Liver (tissue), 3 donors: ENCODE data around the gene PPM1G.

ENCODE experiments used
- EGR1 ChIP-seq, 2 donors: IDR thresholded peaks; 2 replicates each; pipeline ENCODE4 v1.6.1; 2016 to 2018; ENCODE audit warnings: antibody characterized with exemption in 2 of 2, low read depth in 2 of 2
- FOXA1 ChIP-seq: IDR thresholded peaks from 2 replicates; pipeline ENCODE4 v1.6.1; 2016; ENCODE audit warnings: antibody characterized with exemption
- GABPA ChIP-seq, 2 donors: IDR thresholded peaks in 1 of 2; conservative IDR thresholded peaks in 1 of 2; 2 replicates each; pipeline ENCODE4 v1.6.1; 2016; ENCODE audit warnings: antibody characterized with exemption in 2 of 2, mild to moderate bottlenecking in 1 of 2, moderate library complexity in 1 of 2
- HNF4G ChIP-seq: IDR thresholded peaks from 2 replicates; pipeline ENCODE4 v1.6.1; 2016; ENCODE audit warnings: antibody characterized with exemption
- JUND ChIP-seq, 2 donors: IDR thresholded peaks; 2 replicates each; pipeline ENCODE4 v1.6.1; 2016; ENCODE audit warnings: antibody characterized with exemption in 2 of 2
- RAD21 ChIP-seq, 2 donors: IDR thresholded peaks; 2 replicates each; pipeline ENCODE4 v1.6.1; 2016; ENCODE audit warnings: antibody characterized with exemption in 2 of 2, mild to moderate bottlenecking in 2 of 2
- RXRA ChIP-seq, 2 donors: IDR thresholded peaks; 2 replicates each; pipeline ENCODE4 v1.6.1; 2017 to 2018; ENCODE audit warnings: antibody characterized with exemption in 2 of 2, mild to moderate bottlenecking in 1 of 2
- SP1 ChIP-seq: IDR thresholded peaks from 2 replicates; pipeline ENCODE4 v1.6.1; 2018; ENCODE audit warnings: antibody characterized with exemption, mild to moderate bottlenecking
- TAF1 ChIP-seq: conservative IDR thresholded peaks from 2 replicates; pipeline ENCODE4 v1.6.1; 2016; ENCODE audit warnings: antibody characterized with exemption, mild to moderate bottlenecking
- TF ChIP-seq, protein P1 (sequence below): fragments of 150-350 bp; IDR thresholded peaks from 2 replicates; pipeline ENCODE4 v1.5.1; 2017; ENCODE audit warnings: improper control_type of control experiment, low read depth, low read length; ENCODE audit not compliant: missing input control
- TF ChIP-seq, protein P2 (sequence below): IDR thresholded peaks from 2 replicates; pipeline ENCODE4 v1.6.1; 2016; ENCODE audit warnings: antibody characterized with exemption
- TF ChIP-seq, protein P3 (sequence below): IDR thresholded peaks from 2 replicates; pipeline ENCODE4 v1.6.1; 2016; ENCODE audit warnings: antibody characterized with exemption, mild to moderate bottlenecking
- donor health status: healthy.
- donor health status: healthy.

DNA sequence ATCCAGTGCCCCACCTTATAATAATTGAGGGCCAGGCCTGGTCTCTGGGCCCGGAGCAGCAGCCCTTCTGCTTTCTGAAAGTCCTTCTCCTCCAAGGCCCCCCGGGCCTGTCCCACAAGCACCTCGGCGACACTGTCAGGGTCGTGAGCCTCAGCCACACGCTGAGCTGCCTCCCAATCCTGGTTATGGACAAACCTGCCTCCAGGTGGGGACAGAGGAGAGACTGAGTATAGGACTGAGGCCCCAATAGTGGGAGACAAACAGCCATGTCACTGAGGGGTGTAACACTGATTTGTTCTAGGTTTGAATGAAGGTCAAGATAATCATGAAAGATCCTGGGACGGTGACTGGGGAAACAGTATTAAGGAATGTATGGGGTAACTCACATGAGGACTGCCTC lies 44.6 kb upstream of the PPM1G start:
- TF ChIP-seq HNF4G, result no peak
- no peak for TF ChIP-seq EGR1 (IDR thresholded peaks at IDR 0.05; ENCODE audit: low read depth in 2 of 2)
- TF ChIP-seq, protein P1, sequence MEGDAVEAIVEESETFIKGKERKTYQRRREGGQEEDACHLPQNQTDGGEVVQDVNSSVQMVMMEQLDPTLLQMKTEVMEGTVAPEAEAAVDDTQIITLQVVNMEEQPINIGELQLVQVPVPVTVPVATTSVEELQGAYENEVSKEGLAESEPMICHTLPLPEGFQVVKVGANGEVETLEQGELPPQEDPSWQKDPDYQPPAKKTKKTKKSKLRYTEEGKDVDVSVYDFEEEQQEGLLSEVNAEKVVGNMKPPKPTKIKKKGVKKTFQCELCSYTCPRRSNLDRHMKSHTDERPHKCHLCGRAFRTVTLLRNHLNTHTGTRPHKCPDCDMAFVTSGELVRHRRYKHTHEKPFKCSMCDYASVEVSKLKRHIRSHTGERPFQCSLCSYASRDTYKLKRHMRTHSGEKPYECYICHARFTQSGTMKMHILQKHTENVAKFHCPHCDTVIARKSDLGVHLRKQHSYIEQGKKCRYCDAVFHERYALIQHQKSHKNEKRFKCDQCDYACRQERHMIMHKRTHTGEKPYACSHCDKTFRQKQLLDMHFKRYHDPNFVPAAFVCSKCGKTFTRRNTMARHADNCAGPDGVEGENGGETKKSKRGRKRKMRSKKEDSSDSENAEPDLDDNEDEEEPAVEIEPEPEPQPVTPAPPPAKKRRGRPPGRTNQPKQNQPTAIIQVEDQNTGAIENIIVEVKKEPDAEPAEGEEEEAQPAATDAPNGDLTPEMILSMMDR, result no peak
- TF ChIP-seq, protein P2, sequence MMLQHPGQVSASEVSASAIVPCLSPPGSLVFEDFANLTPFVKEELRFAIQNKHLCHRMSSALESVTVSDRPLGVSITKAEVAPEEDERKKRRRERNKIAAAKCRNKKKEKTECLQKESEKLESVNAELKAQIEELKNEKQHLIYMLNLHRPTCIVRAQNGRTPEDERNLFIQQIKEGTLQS, result no peak
- TF ChIP-seq TAF1, result no peak
- TF ChIP-seq FOXA1, result no peak
- TF ChIP-seq, protein P3, sequence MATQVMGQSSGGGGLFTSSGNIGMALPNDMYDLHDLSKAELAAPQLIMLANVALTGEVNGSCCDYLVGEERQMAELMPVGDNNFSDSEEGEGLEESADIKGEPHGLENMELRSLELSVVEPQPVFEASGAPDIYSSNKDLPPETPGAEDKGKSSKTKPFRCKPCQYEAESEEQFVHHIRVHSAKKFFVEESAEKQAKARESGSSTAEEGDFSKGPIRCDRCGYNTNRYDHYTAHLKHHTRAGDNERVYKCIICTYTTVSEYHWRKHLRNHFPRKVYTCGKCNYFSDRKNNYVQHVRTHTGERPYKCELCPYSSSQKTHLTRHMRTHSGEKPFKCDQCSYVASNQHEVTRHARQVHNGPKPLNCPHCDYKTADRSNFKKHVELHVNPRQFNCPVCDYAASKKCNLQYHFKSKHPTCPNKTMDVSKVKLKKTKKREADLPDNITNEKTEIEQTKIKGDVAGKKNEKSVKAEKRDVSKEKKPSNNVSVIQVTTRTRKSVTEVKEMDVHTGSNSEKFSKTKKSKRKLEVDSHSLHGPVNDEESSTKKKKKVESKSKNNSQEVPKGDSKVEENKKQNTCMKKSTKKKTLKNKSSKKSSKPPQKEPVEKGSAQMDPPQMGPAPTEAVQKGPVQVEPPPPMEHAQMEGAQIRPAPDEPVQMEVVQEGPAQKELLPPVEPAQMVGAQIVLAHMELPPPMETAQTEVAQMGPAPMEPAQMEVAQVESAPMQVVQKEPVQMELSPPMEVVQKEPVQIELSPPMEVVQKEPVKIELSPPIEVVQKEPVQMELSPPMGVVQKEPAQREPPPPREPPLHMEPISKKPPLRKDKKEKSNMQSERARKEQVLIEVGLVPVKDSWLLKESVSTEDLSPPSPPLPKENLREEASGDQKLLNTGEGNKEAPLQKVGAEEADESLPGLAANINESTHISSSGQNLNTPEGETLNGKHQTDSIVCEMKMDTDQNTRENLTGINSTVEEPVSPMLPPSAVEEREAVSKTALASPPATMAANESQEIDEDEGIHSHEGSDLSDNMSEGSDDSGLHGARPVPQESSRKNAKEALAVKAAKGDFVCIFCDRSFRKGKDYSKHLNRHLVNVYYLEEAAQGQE, result no peak
- TF ChIP-seq SP1, result no peak
- no peak for TF ChIP-seq JUND (IDR thresholded peaks at IDR 0.05)
- no peak for TF ChIP-seq GABPA (IDR thresholded peaks at IDR 0.05 in 1 of 2, conservative IDR thresholded peaks at IDR 0.05 in 1 of 2)
- TF ChIP-seq RXRA (IDR thresholded peaks at IDR 0.05), result no peak
- TF ChIP-seq RAD21 (IDR thresholded peaks at IDR 0.05), result no peak
